T-cell (primary cell): Measurements from ENCODE around the gene RASAL1. TPM values are rescaled to one million over a fixed set of nuclear protein-coding genes. Genes with fewer than 3 reads are reported as not detected.

Source experiments
- ATAC-seq, 4 experiments: fragments of 200-7000 bp in 3 of 4; fragments of 150-1000 bp in 1 of 4; cut with Tn5 transposase; replicated peaks in 1 of 4; 1 replicate in 3 of 4; 2 replicates in 1 of 4; pipeline ENCODE4 v1.10.0; 2021; ENCODE audit warnings: moderate library complexity in 3 of 4, mild to moderate bottlenecking in 2 of 4, moderate number of reproducible peaks in 1 of 4
- CTCF ChIA-PET, 2 donors: fragments of 300-600 bp; sonication (Branson Sonifier 250); formaldehyde crosslinking; loops; one replicate each; lab custom pipeline; 2022; ENCODE audit warnings: antibody characterized with exemption in 2 of 2; lab: Charles Lee
- POLR2A ChIA-PET, 2 donors: fragments of 300-600 bp; sonication (Branson Sonifier 250); formaldehyde crosslinking; loops; one replicate each; lab custom pipeline; 2022; ENCODE audit warnings: antibody characterized with exemption in 2 of 2; lab: Charles Lee
- DNase-seq, 35 experiments: peaks; one replicate each; pipeline versions ENCODE4 v3.0.0 to v3.0.0-alpha.2; 2013 to 2023
- H3K27ac ChIP-seq: one replicate; pipeline ENCODE4 v1.5.1; 2013; ENCODE audit warnings: low read length
- H3K27me3 ChIP-seq, 2 experiments: replicated peaks in 1 of 2; 1 replicate in 1 of 2; 2 replicates in 1 of 2; pipeline versions ENCODE4 v1.6.1 to v1.7.0; 2013; ENCODE audit warnings: low read length in 1 of 2, mixed read lengths in 1 of 2; ENCODE audit not compliant: control insufficient read depth in 2 of 2, insufficient read depth in 2 of 2; ENCODE audit errors: extremely low read depth in 1 of 2
- H3K36me3 ChIP-seq, 2 donors: 1 replicate in 1 of 2; 2 replicates in 1 of 2; pipeline versions ENCODE4 v1.6.1 to v1.7.0; 2013; ENCODE audit warnings: low read length in 1 of 2; ENCODE audit not compliant: control insufficient read depth in 2 of 2, insufficient read depth in 1 of 2; ENCODE audit errors: extremely low read depth in 1 of 2
- H3K4me1 ChIP-seq, 2 experiments: 1 replicate in 1 of 2; 2 replicates in 1 of 2; pipeline versions ENCODE4 v1.6.1 to v1.7.0; 2013; ENCODE audit warnings: low read length in 2 of 2, mixed read lengths in 1 of 2; ENCODE audit not compliant: insufficient read depth in 2 of 2, control insufficient read depth in 1 of 2; ENCODE audit errors: extremely low read depth in 1 of 2
- H3K4me3 ChIP-seq, 2 donors: 1 replicate in 1 of 2; 2 replicates in 1 of 2; pipeline versions ENCODE4 v1.5.1 to v1.7.0; 2013; ENCODE audit warnings: mild to moderate bottlenecking in 2 of 2, low read length in 1 of 2, moderate library complexity in 1 of 2; ENCODE audit not compliant: control insufficient read depth in 1 of 2; ENCODE audit errors: extremely low read depth in 1 of 2
- H3K9me3 ChIP-seq: 2 replicates; pipeline ENCODE4 v1.7.0; 2013
- H3K27ac Mint-ChIP-seq, 2 donors: one replicate each; pipeline ENCODE4 v1.8.0; 2020 to 2021; ENCODE audit warnings: mild to moderate bottlenecking in 2 of 2, mixed read lengths in 2 of 2
- H3K27me3 Mint-ChIP-seq, 2 donors: one replicate each; pipeline ENCODE4 v1.8.0; 2021 to 2022; ENCODE audit warnings: mixed read lengths in 2 of 2
- H3K36me3 Mint-ChIP-seq: one replicate; pipeline ENCODE4 v1.8.0; 2021; ENCODE audit warnings: mixed read lengths
- H3K4me1 Mint-ChIP-seq, 3 donors: one replicate each; pipeline ENCODE4 v1.8.0; 2020 to 2022; ENCODE audit warnings: mixed read lengths in 3 of 3, mild to moderate bottlenecking in 1 of 3
- H3K4me3 Mint-ChIP-seq, 3 donors: one replicate each; pipeline ENCODE4 v1.8.0; 2020 to 2022; ENCODE audit warnings: mild to moderate bottlenecking in 3 of 3, mixed read lengths in 3 of 3, moderate library complexity in 3 of 3
- H3K9me3 Mint-ChIP-seq, 3 donors: one replicate each; pipeline ENCODE4 v1.8.0; 2020 to 2022; ENCODE audit warnings: mixed read lengths in 3 of 3
- whole genome bisulfite sequencing: methylation state at CpG from one replicate; pipeline ENCODE4 v1.1.5; 2013; ENCODE audit warnings: missing lambda C conversion rate; ENCODE audit not compliant: insufficient coverage; 5-methylcytosine and 5-hydroxymethylcytosine counted together
- total RNA-seq, 35 experiments: library from RNA in 6 of 35; stranded (reverse) in 6 of 35; fragments of 120-200 nt in 1 of 35; gene quantifications; one replicate each; pipeline versions ENCODE4 v1.2.1 to v1.2.4 and lab custom pipeline; 2013 to 2026

The RASAL1 gene
- total RNA-seq, 5 donors from 2014 or later (not counting 1 experiment from before 2014, with no cell fraction given) = 0.43 to 2.9 (median 0.85) TPM

DNA sequence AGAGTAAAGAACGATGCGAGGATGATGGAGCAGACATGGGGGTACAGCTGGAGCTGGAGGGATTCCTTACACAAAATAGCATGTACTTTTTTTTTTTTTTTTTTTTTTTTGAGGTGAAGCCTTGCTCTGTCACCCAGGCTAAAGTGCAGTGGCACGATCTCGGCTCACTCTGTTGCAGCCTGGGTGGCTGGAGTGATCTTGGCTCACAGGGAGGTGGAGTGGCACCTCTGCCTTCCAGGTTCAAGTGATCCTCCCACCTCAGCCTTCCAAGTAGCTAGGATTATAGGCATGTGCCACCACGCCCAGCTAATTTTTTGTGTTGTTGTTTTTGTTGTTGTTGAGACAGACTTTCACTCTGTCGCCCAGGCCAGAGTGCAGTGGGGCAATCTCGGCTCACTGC is 5.1 kb upstream of the RASAL1 start:
- H3K4me1 Mint-ChIP-seq = peaks cover 12 to 13% (median 12%) of the 10 kb centered on the region in 3 donors
- no peak for DNase-seq
- ChIA-PET POLR2A (interaction anchor here in 1 of 2 donors (0.6 kb wide), 1 partner anchor 828 kb away, joined by 10 read pairs; no protein-coding TSS in a partner anchor), CTCF (interaction anchor here in 1 of 2 donors (0.7 kb wide), 1 partner anchor 85 kb away, joined by 3 read pairs; no protein-coding TSS in a partner anchor)
- no peak for ATAC-seq
- no peaks in the 10 kb centered on the region for H3K9me3 Mint-ChIP-seq
- Histone ChIP-seq H3K27ac (no peak overlapping the region), H3K27me3 (peaks cover 0 to 26% of the 10 kb centered on the region in 2 experiments), H3K9me3 (no peaks in the 10 kb centered on the region), H3K36me3 (no peaks in the 10 kb centered on the region), H3K4me3 (no peak overlapping the region), H3K4me1 (peaks cover 0 to 10% of the 10 kb centered on the region in 2 experiments)
- no peak overlapping the region for H3K27ac Mint-ChIP-seq
- 96% methylated on average over 4 of the region's 7 CpGs for WGBS
- H3K4me3 Mint-ChIP-seq = no peak overlapping the region
- H3K27me3 Mint-ChIP-seq = peaks cover 0 to 4% of the 10 kb centered on the region in 2 donors
- H3K36me3 Mint-ChIP-seq = no peaks in the 10 kb centered on the region

DNA sequence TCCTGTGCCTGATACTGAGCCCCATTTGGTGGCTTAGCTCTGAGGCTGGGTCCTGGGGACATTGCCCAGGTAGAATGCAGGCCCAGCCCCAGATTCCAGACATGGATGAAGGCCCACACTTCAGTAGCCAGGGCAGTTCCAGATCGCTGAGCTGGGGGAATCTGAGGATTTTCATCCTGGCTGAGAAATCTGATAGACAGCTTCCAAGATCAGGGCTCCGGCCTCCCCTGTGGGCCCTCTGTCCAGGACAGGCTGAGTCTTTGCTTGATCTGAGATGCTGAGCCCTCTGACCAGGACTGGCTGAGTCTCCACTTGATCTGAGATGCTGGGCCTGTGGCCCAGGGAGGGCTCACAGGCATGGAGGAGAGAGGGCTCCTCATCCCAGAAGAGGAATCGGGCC is 3.3 kb upstream of the RASAL1 start:
- ATAC-seq = no peak
- peaks cover 5 to 22% of the 10 kb centered on the region in 2 experiments for H3K4me1 ChIP-seq
- H3K36me3 ChIP-seq = no peaks in the 10 kb centered on the region
- H3K4me3 ChIP-seq = no peak overlapping the region
- no peak overlapping the region for H3K27ac Mint-ChIP-seq
- no peaks in the 10 kb centered on the region for H3K9me3 ChIP-seq
- ChIA-PET POLR2A (interaction anchor here in 1 of 2 donors (0.6 kb wide), 1 partner anchor 185 kb away, joined by 3 read pairs; no protein-coding TSS in a partner anchor), CTCF (interaction anchor here in 1 of 2 donors (1.0 kb wide), 1 partner anchor 13 kb away, joined by 3 read pairs; no protein-coding TSS in a partner anchor)
- H3K4me1 Mint-ChIP-seq = peaks cover 14 to 19% (median 19%) of the 10 kb centered on the region in 3 donors
- H3K36me3 Mint-ChIP-seq = no peaks in the 10 kb centered on the region
- no peak overlapping the region for H3K4me3 Mint-ChIP-seq
- H3K27me3 ChIP-seq = peaks cover 0 to 34% of the 10 kb centered on the region in 2 experiments
- peaks cover 0 to 9% of the 10 kb centered on the region in 2 donors for H3K27me3 Mint-ChIP-seq
- H3K27ac ChIP-seq = no peak overlapping the region
- WGBS = 100% methylated on average over 1 of the region's 3 CpGs
- no peak for DNase-seq
- no peaks in the 10 kb centered on the region for H3K9me3 Mint-ChIP-seq

DNA sequence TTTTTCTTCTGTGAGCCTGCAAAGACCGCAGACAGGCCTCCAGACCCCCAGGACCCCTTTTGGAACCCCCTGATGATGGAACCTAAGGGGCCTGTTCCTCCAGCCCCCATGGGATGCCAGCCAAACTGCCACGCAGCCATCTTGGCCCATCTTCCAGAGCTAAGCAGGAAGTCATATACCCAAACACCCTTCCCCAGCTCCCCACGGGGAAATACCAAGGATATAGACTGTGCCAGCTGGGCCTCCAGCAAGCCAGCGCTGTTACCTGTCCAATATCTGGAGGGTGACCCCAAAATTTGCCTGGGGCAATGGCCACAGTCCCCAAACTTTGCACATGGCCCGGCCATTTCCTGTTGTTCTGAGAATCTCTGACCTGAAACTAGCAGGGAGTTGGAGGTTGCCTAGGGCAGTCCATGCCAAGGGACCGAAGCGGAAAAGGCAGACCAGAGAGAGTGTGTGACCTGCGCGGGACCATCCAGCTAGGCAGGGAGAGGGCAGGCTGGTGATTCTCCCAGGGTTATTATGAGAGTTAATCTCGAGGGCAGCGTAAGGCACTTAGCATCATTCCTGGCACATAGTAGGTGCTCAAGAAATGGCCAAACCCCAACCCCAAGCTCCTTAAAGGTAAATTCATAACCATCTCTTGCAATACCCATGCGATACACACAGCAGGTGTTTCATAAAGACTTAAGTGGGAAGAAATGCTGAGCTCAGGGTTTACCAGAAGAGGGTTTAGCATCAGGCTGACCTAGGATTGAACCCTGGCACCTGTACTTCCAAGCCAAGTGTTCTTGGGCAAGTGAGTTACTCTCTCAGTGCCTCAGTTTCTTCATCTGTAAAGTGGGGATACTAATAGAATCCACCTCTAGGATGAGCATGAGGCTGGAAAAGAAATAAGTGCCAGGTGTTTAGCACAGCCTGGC is 2.6 kb upstream of the RASAL1 start:
- no peak for ATAC-seq
- Histone ChIP-seq H3K9me3 (no peaks in the 10 kb centered on the region), H3K27me3 (peaks cover 0 to 36% of the 10 kb centered on the region in 2 experiments), H3K27ac (no peak overlapping the region), H3K4me3 (no peak overlapping the region), H3K36me3 (no peaks in the 10 kb centered on the region), H3K4me1 (peaks cover 5 to 22% of the 10 kb centered on the region in 2 experiments)
- DNase-seq = no peak
- H3K4me3 Mint-ChIP-seq = no peak overlapping the region
- no peaks in the 10 kb centered on the region for H3K36me3 Mint-ChIP-seq
- WGBS = 88% methylated on average over 7 of the region's 12 CpGs
- ChIA-PET CTCF (interaction anchor here (0.5 to 1.0 kb wide), 5 partner anchors 13 to 132 kb away, joined by 3 to 5 read pairs (median 4); no protein-coding TSS in a partner anchor), POLR2A (no interaction called here)
- no peak overlapping the region for H3K27ac Mint-ChIP-seq
- H3K27me3 Mint-ChIP-seq = peaks cover 0 to 9% of the 10 kb centered on the region in 2 donors
- H3K4me1 Mint-ChIP-seq = peaks cover 14 to 19% (median 19%) of the 10 kb centered on the region in 3 donors
- H3K9me3 Mint-ChIP-seq = no peaks in the 10 kb centered on the region

DNA sequence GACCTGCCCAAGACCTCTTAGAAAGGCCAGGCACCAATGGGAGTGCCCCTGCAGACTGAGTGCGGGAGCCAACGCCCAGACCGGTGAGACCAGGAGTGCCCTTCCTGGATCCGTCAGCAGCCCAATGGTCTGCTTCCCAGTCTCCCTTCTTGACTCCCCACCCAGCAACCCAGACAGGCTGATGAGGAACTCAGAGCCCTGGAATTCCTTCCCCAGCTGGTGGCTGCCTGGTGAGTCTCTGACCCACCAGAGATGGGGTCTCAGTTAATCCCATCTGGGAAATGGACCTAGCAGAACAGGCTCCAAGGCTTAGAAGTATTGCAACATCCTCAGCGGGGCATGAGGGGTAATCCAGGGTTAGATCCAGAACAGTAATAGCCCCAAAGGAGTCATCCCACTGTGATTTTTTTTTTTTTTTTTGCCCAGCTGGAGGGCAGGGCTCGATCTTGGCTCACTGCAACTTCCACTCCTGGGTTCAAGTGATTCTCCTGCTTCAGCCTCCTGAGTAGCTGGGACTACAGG is 1.5 kb upstream of the RASAL1 start:
- CTCF ChIA-PET = interaction anchor here (0.5 to 0.7 kb wide), 3 partner anchors 14 to 133 kb away, joined by 3 to 5 read pairs (median 4); no protein-coding TSS in a partner anchor
- H3K4me3 Mint-ChIP-seq = peak overlapping the region in 1 of 3 donors; percentile 87
- no peaks in the 10 kb centered on the region for H3K9me3 ChIP-seq

DNA sequence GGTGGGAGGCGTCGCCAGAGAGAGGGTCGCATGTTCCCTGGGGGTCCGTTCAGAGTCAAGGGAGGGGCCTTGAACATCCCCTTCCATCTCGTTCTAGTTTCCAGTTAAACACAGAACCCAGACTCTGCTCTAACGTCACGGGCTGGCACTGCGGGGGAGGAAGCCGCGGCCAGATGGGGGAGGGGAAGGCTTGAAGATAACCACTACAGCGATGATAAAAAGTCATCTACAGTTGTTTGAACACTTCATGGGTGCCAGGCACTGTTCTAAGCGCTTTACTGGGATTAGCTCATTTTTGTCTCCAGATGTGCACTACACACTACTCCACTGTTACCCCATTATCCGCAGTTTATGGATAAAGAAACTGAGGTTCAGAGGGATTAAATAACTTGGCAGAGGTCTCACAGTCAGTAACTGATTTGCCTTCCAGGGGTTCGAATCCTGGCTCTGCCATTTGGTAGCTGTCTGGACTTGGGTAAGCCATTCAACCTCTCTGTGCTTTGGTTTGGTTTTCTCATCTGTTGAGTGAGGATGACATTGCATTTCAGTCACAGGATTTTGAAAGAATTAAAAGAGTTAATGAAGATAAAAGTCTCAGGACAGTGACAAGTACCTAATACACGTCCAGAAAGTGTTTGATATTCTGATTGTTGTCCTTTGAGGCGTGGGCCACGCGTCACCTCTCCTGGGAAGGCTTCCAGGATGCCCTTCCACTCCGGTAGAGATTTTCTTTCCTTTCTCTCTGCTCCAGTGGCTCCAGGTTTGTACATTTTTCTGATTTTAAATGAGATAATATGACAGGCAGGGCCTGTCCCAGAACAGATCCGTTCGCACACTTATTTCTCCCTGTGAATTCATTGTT is 798 bp upstream of the RASAL1 start:
- Mint-ChIP-seq H3K4me3 (peak overlapping the region; percentile 66 to 87 (median 74)), H3K4me1 (peaks cover 14 to 19% (median 19%) of the 10 kb centered on the region in 3 donors), H3K9me3 (no peaks in the 10 kb centered on the region), H3K27ac (no peak overlapping the region), H3K27me3 (peaks cover 0 to 9% of the 10 kb centered on the region in 2 donors), H3K36me3 (no peaks in the 10 kb centered on the region)
- H3K4me1 ChIP-seq = peaks cover 5 to 22% of the 10 kb centered on the region in 2 experiments
- WGBS = 42% methylated on average over 6 of the region's 21 CpGs
- no peaks in the 10 kb centered on the region for H3K9me3 ChIP-seq
- peaks cover 0 to 30% of the 10 kb centered on the region in 2 experiments for H3K27me3 ChIP-seq
- POLR2A ChIA-PET = interaction anchor here in 1 of 2 donors (0.5 kb wide), 1 partner anchor 25 kb away, joined by 8 read pairs; no protein-coding TSS in a partner anchor
- CTCF ChIA-PET = interaction anchor here in 1 of 2 donors (2.5 kb wide), 1 partner anchor 16 kb away, joined by 9 read pairs; no protein-coding TSS in a partner anchor
- H3K4me3 ChIP-seq = peak overlapping the region; percentile 32 to 35
- H3K27ac ChIP-seq = no peak overlapping the region
- peak; percentile 48 to 75 (median 50) for ATAC-seq
- peak in 34 of 35 experiments; percentile 28 to 81 (median 62) for DNase-seq
- H3K36me3 ChIP-seq = no peaks in the 10 kb centered on the region

More for the DNA sequence above, 1.5 kb upstream of the RASAL1 start:
- no peak for ATAC-seq
- no peaks in the 10 kb centered on the region for H3K36me3 ChIP-seq
- peaks cover 0 to 30% of the 10 kb centered on the region in 2 experiments for H3K27me3 ChIP-seq
- H3K27ac ChIP-seq = no peak overlapping the region
- WGBS = 98% methylated on average over 5 of the region's 6 CpGs
- DNase-seq = no peak
- Mint-ChIP-seq H3K9me3 (no peaks in the 10 kb centered on the region), H3K36me3 (no peaks in the 10 kb centered on the region), H3K27ac (no peak overlapping the region), H3K27me3 (peaks cover 0 to 9% of the 10 kb centered on the region in 2 donors), H3K4me1 (peaks cover 14 to 19% (median 19%) of the 10 kb centered on the region in 3 donors)
- POLR2A ChIA-PET = no interaction called here
- H3K4me1 ChIP-seq = peaks cover 5 to 22% of the 10 kb centered on the region in 2 experiments
- H3K4me3 ChIP-seq = no peak overlapping the region
